Suprapubic skin (tissue), 4 donors: ENCODE data around the gene RNF166.

ENCODE experiments used
- CTCF ChIP-seq, 2 donors: fragments of 200-600 bp in 1 of 2; fragments of 450-650 bp in 1 of 2; sonication (generic) in 1 of 2; IDR thresholded peaks; one replicate each; pipeline ENCODE4 v1.5.1; 2016 to 2019; ENCODE audit warnings: antibody characterized with exemption in 2 of 2, mild to moderate bottlenecking in 1 of 2, moderate library complexity in 1 of 2
- POLR2A ChIP-seq, 2 donors: fragments of 450-650 bp; IDR thresholded peaks; one replicate each; pipeline ENCODE4 v1.6.1; 2017; ENCODE audit warnings: antibody characterized with exemption in 2 of 2, mild to moderate bottlenecking in 2 of 2, moderate library complexity in 2 of 2
- POLR2AphosphoS5 ChIP-seq, 3 donors: sonication (generic); formaldehyde crosslinking; IDR thresholded peaks; one replicate each; pipeline ENCODE4 v1.6.1; 2017; ENCODE audit warnings: antibody characterized with exemption in 3 of 3

- no peak for TF ChIP-seq POLR2AphosphoS5 (IDR thresholded peaks at IDR 0.05)
- TF ChIP-seq CTCF (IDR thresholded peaks at IDR 0.05): no peak
- TF ChIP-seq POLR2A (IDR thresholded peaks at IDR 0.05): no peak
These were observed 14.2 kb downstream of the RNF166 start for GRCh38 chr16:88691924-88692560.
